GM13977 (cell line): ENCODE measurements around the gene DGKB.

Experiments used
- DNase-seq: peaks from one replicate; pipeline ENCODE4 v3.0.0; 2012; ENCODE audit warnings: low spot score
- CTCF ChIP-seq: IDR thresholded peaks from 2 replicates; pipeline ENCODE4 v1.5.1; 2012; ENCODE audit warnings: mild to moderate bottlenecking, control low read depth; ENCODE audit not compliant: insufficient read depth; ENCODE audit errors: extremely low read depth, missing control alignments
- in situ Hi-C: fragments of 300-500 bp; cut with MboI; formaldehyde crosslinking; loops from one replicate; pipeline ENCODE4 v1.12.0; 2022; ENCODE audit warnings: low sequenced_read_pairs, low pct_unique_long_range_greater_than_20kb, mixed read lengths, inconsistent platforms; ENCODE audit not compliant: unreplicated experiment

DGKB gene

GRCh38 chr7:14855033-14855794 is 47.3 kb downstream of the DGKB start:
- no peak for DNase-seq

GRCh38 chr7:14854471-14854870 is 48.1 kb downstream of the DGKB start:
- in situ Hi-C loops = no loop called here
- no peak for TF ChIP-seq CTCF
- DNase-seq = no peak

More at GRCh38 chr7:14855033-14855794, 47.3 kb downstream of the DGKB start:
- no peak for TF ChIP-seq CTCF
- in situ Hi-C loops = no loop called here

- TF ChIP-seq CTCF = no peak
- DNase-seq = no peak
- in situ Hi-C loops = no loop called here
Observed at GRCh38 chr7:14851610-14852009, 50.9 kb downstream of the DGKB start.

GRCh38 chr7:14850039-14850438 is 52.5 kb downstream of the DGKB start:
- TF ChIP-seq CTCF = no peak
- in situ Hi-C loops = no loop called here
- no peak for DNase-seq

- DNase-seq = no peak
- in situ Hi-C loops = no loop called here
- TF ChIP-seq CTCF = no peak
Observed at GRCh38 chr7:14846405-14846804, 56.1 kb downstream of the DGKB start.

GRCh38 chr7:14843755-14844154 is 58.8 kb downstream of the DGKB start:
- DNase-seq = no peak
- in situ Hi-C loops = no loop called here
- no peak for TF ChIP-seq CTCF

GRCh38 chr7:14842523-14842922 is 60.0 kb downstream of the DGKB start:
- in situ Hi-C loops = no loop called here
- TF ChIP-seq CTCF = no peak
- no peak for DNase-seq
